HG03139 (cell line): ENCODE measurements around the gene CYB561D1.
"Not testable (repeated sequence)": the region's sequence is repeated elsewhere in the genome, so short reads cannot be mapped to it uniquely, and the experiment has no call there.

Experiments used
- ATAC-seq: cut with Tn5 transposase; IDR thresholded peaks from one replicate; pipeline ENCODE4 v1.9.1; 2021; ENCODE audit not compliant: unreplicated experiment

The CYB561D1 gene

GRCh38 chr1:109493805-109494539 lies at the start of gene CYB561D1:
Gene CYB561D1, plus strand, starts transcription at chr1:109494094. Its CDS starts 46 bp downstream, at chr1:109494140.
- ATAC-seq = peak; percentile 79

GRCh38 chr1:109444346-109444745 lies 49.5 kb upstream of the CYB561D1 start:
- no peak for ATAC-seq

GRCh38 chr1:109445949-109446695 lies 47.8 kb upstream of the CYB561D1 start:
- not testable (repeated sequence) for ATAC-seq

- ATAC-seq = no peak
Observed at GRCh38 chr1:109447524-109447923, 46.4 kb upstream of the CYB561D1 start.

GRCh38 chr1:109454497-109455133 lies 39.3 kb upstream of the CYB561D1 start:
- ATAC-seq = no peak

GRCh38 chr1:109457819-109458218 lies 36.1 kb upstream of the CYB561D1 start:
- no peak for ATAC-seq

GRCh38 chr1:109466125-109466451 lies 27.8 kb upstream of the CYB561D1 start:
- no peak for ATAC-seq

GRCh38 chr1:109466452-109467300 lies 27.2 kb upstream of the CYB561D1 start, which contains the start of gene SYPL2:
Gene SYPL2, plus strand, starts transcription at chr1:109466546. Its CDS starts 298 bp downstream, at chr1:109466844.
- ATAC-seq = no peak

GRCh38 chr1:109467301-109467777 lies 26.6 kb upstream of the CYB561D1 start:
- ATAC-seq = no peak

- no peak for ATAC-seq
Observed at GRCh38 chr1:109468061-109468460, 25.8 kb upstream of the CYB561D1 start.

GRCh38 chr1:109468903-109469302 lies 25.0 kb upstream of the CYB561D1 start:
- ATAC-seq = no peak

GRCh38 chr1:109470245-109470644 lies 23.6 kb upstream of the CYB561D1 start:
- no peak for ATAC-seq

GRCh38 chr1:109472779-109473178 lies 21.1 kb upstream of the CYB561D1 start:
- no peak for ATAC-seq

- ATAC-seq = not testable (repeated sequence)
Observed at GRCh38 chr1:109473284-109474057, 20.4 kb upstream of the CYB561D1 start.

- ATAC-seq = no peak
Observed at GRCh38 chr1:109474697-109475096, 19.2 kb upstream of the CYB561D1 start.

GRCh38 chr1:109475261-109475660 lies 18.6 kb upstream of the CYB561D1 start:
- no peak for ATAC-seq

- ATAC-seq = no peak
Observed at GRCh38 chr1:109476825-109477224, 17.1 kb upstream of the CYB561D1 start.

- ATAC-seq = no peak
Observed at GRCh38 chr1:109477821-109478220, 16.1 kb upstream of the CYB561D1 start.

- ATAC-seq = no peak
Observed at GRCh38 chr1:109478806-109479205, 15.1 kb upstream of the CYB561D1 start.

- ATAC-seq = no peak
Observed at GRCh38 chr1:109479311-109479710, 14.6 kb upstream of the CYB561D1 start.
